ENCODE measurements around the gene ADGRV1.

GRCh38 chr5:90897618-90898017 lies 339.0 kb downstream of the ADGRV1 start:
- TF ChIP-seq CTCF (conservative IDR thresholded peaks at IDR 0.05; ENCODE audit: low read length) = no peak
- TF ChIP-seq EZH2phosphoT487 (IDR thresholded peaks at IDR 0.05; ENCODE audit: borderline replicate concordance) = no peak

All from Loucy (cell line).